ENCODE results near the gene ADAMTS12.

GRCh38 chr5:33523208-33523771 lies 368.5 kb downstream of the ADAMTS12 start:
- no peak for TF ChIP-seq CTCF (conservative IDR thresholded peaks at IDR 0.05 in 1 of 2, IDR thresholded peaks at IDR 0.05 in 1 of 2; ENCODE audit: low read depth in 1 of 2, low read length in 2 of 2)
- TF ChIP-seq EZH2 (IDR thresholded peaks at IDR 0.05; ENCODE audit: low read length, missing control alignments): no peak
